SU-DHL-6 (cell line): ENCODE data around the gene R3HDM2.

Experiments
- H2AFZ ChIP-seq: fragments of 200-600 bp; sonication (generic); 2 replicates; pipeline ENCODE4 v1.6.1; 2014; ENCODE audit warnings: low read depth, mild to moderate bottlenecking, moderate library complexity, mixed read lengths, antibody characterized with exemption, low read length; ENCODE audit not compliant: severe bottlenecking
- H3F3A ChIP-seq: fragments of 200-600 bp; shearing (Covaris generic); 2 replicates; pipeline ENCODE4 v1.6.0; 2016; ENCODE audit warnings: antibody characterized with exemption, mild to moderate bottlenecking; ENCODE audit not compliant: insufficient read depth
- H3K27ac ChIP-seq: fragments of 200-600 bp; sonication (generic); 2 replicates; pipeline ENCODE4 v1.5.1; 2016; ENCODE audit warnings: low read depth, mild to moderate bottlenecking, low read length, moderate library complexity, mixed read lengths
- H3K27me3 ChIP-seq: fragments of 200-600 bp; sonication (generic), shearing (Covaris generic); 2 replicates; pipeline ENCODE4 v1.6.0; 2014; ENCODE audit warnings: mild to moderate bottlenecking, low read length
- H3K36me3 ChIP-seq: fragments of 200-600 bp; sonication (generic); 2 replicates; pipeline ENCODE4 v1.6.1; 2014; ENCODE audit warnings: mild to moderate bottlenecking, low read length, mixed read lengths
- H3K4me2 ChIP-seq: fragments of 300-600, 200-600 bp; shearing (Covaris generic), sonication (generic); 2 replicates; pipeline ENCODE4 v1.6.0; 2014; ENCODE audit warnings: low read length, low read depth, mild to moderate bottlenecking; ENCODE audit not compliant: poor library complexity, severe bottlenecking
- H3K4me3 ChIP-seq: fragments of 200-600 bp; sonication (generic); 2 replicates; pipeline ENCODE4 v1.5.1; 2014; ENCODE audit warnings: antibody characterized with exemption, low read length, mild to moderate bottlenecking, mixed read lengths; ENCODE audit not compliant: insufficient read depth, poor library complexity, severe bottlenecking
- H3K79me2 ChIP-seq: fragments of 200-600 bp; sonication (generic); 2 replicates; pipeline ENCODE4 v1.6.1; 2014; ENCODE audit warnings: mild to moderate bottlenecking, low read length, moderate library complexity; ENCODE audit not compliant: insufficient read depth
- H3K9ac ChIP-seq: fragments of 200-600 bp; sonication (generic); 2 replicates; pipeline ENCODE4 v1.7.0; 2014; ENCODE audit warnings: mild to moderate bottlenecking, low read length
- H3K9me2 ChIP-seq: fragments of 200-600 bp; sonication (generic); replicated peaks from 2 replicates; pipeline ENCODE4 v1.6.1; 2014; ENCODE audit warnings: low read length; ENCODE audit not compliant: insufficient read depth
- H3K9me3 ChIP-seq: fragments of 200-600 bp; sonication (generic); 2 replicates; pipeline ENCODE4 v1.6.1; 2014; ENCODE audit warnings: low read length, mixed read lengths; ENCODE audit not compliant: insufficient read depth
- H4K20me1 ChIP-seq: fragments of 200-600 bp; sonication (generic); 2 replicates; pipeline ENCODE4 v1.6.1; 2014; ENCODE audit warnings: low read depth, mild to moderate bottlenecking, antibody characterized with exemption, low read length, moderate library complexity, mixed read lengths
- EZH2phosphoT487 ChIP-seq: fragments of 200-600 bp; sonication (generic), shearing (Covaris generic); conservative IDR thresholded peaks from 2 replicates; pipeline ENCODE4 v1.6.1; 2018; ENCODE audit warnings: mild to moderate bottlenecking, antibody characterized with exemption, low read length, moderate library complexity, mixed read lengths
- TF ChIP-seq, protein P1 (sequence below): fragments of 200-600 bp; sonication (generic); IDR thresholded peaks from one replicate; pipeline ENCODE4 v1.5.1; 2017; ENCODE audit warnings: antibody characterized with exemption, mild to moderate bottlenecking, low read length, moderate library complexity; ENCODE audit not compliant: insufficient read depth, poor library complexity, severe bottlenecking

The R3HDM2 gene

GRCh38 chr12:57469296-57470164 lies 38.7 kb upstream of the R3HDM2 start:
- Histone ChIP-seq H4K20me1 (no peaks in the 10 kb centered on the region), H3K36me3 (no peaks in the 10 kb centered on the region), H3F3A (no peaks in the 10 kb centered on the region), H3K27me3 (no peaks in the 10 kb centered on the region), H2AFZ (no peak overlapping the region), H3K9ac (no peak overlapping the region), H3K4me2 (no peak overlapping the region), H3K27ac (no peak overlapping the region), H3K9me3 (no peaks in the 10 kb centered on the region), H3K9me2 (no peaks in the 10 kb centered on the region), H3K4me3 (no peak overlapping the region), H3K79me2 (no peaks in the 10 kb centered on the region)
- TF ChIP-seq, protein P1, sequence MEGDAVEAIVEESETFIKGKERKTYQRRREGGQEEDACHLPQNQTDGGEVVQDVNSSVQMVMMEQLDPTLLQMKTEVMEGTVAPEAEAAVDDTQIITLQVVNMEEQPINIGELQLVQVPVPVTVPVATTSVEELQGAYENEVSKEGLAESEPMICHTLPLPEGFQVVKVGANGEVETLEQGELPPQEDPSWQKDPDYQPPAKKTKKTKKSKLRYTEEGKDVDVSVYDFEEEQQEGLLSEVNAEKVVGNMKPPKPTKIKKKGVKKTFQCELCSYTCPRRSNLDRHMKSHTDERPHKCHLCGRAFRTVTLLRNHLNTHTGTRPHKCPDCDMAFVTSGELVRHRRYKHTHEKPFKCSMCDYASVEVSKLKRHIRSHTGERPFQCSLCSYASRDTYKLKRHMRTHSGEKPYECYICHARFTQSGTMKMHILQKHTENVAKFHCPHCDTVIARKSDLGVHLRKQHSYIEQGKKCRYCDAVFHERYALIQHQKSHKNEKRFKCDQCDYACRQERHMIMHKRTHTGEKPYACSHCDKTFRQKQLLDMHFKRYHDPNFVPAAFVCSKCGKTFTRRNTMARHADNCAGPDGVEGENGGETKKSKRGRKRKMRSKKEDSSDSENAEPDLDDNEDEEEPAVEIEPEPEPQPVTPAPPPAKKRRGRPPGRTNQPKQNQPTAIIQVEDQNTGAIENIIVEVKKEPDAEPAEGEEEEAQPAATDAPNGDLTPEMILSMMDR, result no peak
- no peak for TF ChIP-seq EZH2phosphoT487

GRCh38 chr12:57467915-57468314 lies 37.1 kb upstream of the R3HDM2 start:
- Histone ChIP-seq H3F3A (no peaks in the 10 kb centered on the region), H3K9me3 (no peaks in the 10 kb centered on the region), H3K36me3 (no peaks in the 10 kb centered on the region), H3K27ac (no peak overlapping the region), H2AFZ (no peak overlapping the region), H3K9ac (no peak overlapping the region), H3K79me2 (no peaks in the 10 kb centered on the region), H4K20me1 (no peaks in the 10 kb centered on the region), H3K27me3 (no peaks in the 10 kb centered on the region), H3K4me2 (no peak overlapping the region), H3K4me3 (no peak overlapping the region), H3K9me2 (no peaks in the 10 kb centered on the region)
- TF ChIP-seq, protein P1, result no peak
- TF ChIP-seq EZH2phosphoT487, result no peak

- Histone ChIP-seq H4K20me1 (no peaks in the 10 kb centered on the region), H3F3A (no peaks in the 10 kb centered on the region), H3K79me2 (no peaks in the 10 kb centered on the region), H3K9me3 (no peaks in the 10 kb centered on the region), H3K9ac (no peak overlapping the region), H3K27me3 (no peaks in the 10 kb centered on the region), H3K9me2 (no peaks in the 10 kb centered on the region), H2AFZ (no peak overlapping the region), H3K27ac (no peak overlapping the region), H3K4me2 (no peak overlapping the region), H3K4me3 (no peak overlapping the region), H3K36me3 (no peaks in the 10 kb centered on the region)
- TF ChIP-seq EZH2phosphoT487, result no peak
- TF ChIP-seq, protein P1, result no peak
These were observed 36.5 kb upstream of the R3HDM2 start for GRCh38 chr12:57467212-57467874.
